LNCaP clone FGC (cell line): ENCODE measurements around the gene ITGB3BP.
"Not testable (repeated sequence)": the region's sequence is repeated elsewhere in the genome, so short reads cannot be mapped to it uniquely, and the experiment has no call there.

ENCODE experiments used
- DNase-seq: peaks from one replicate; pipeline ENCODE4 v3.0.0-alpha.2; 2011; ENCODE audit warnings: low read depth
- H3K4me3 ChIP-seq: 2 replicates; pipeline ENCODE4 v1.5.1; 2011; ENCODE audit warnings: mild to moderate bottlenecking, low read depth, low read length, control low read depth
- TF ChIP-seq, protein P1 (sequence below): IDR thresholded peaks from 2 replicates; pipeline ENCODE4 v1.5.1; 2012; ENCODE audit warnings: mild to moderate bottlenecking; ENCODE audit not compliant: control insufficient read depth, insufficient read depth; ENCODE audit errors: extremely low read depth

ITGB3BP gene

DNA sequence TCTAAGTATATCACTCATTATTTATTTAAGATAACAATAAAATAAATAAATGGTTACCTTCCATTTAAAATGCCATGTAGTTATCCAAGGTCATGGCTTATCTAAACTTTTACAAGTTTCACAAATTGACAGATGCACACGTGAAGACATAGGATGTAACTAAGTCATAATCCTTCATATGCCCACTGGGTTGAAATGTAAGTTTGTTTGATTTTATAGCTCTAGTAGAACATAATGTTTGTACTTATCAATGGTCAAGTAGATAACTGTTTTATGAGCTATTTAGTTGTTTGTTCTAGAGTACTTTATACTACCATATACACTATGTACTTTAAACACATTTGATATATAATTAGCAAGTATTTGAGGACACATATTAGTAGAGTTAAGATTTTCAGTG lies 43.0 kb downstream of the ITGB3BP start:
- no peak overlapping the region for H3K4me3 ChIP-seq
- TF ChIP-seq, protein P1, sequence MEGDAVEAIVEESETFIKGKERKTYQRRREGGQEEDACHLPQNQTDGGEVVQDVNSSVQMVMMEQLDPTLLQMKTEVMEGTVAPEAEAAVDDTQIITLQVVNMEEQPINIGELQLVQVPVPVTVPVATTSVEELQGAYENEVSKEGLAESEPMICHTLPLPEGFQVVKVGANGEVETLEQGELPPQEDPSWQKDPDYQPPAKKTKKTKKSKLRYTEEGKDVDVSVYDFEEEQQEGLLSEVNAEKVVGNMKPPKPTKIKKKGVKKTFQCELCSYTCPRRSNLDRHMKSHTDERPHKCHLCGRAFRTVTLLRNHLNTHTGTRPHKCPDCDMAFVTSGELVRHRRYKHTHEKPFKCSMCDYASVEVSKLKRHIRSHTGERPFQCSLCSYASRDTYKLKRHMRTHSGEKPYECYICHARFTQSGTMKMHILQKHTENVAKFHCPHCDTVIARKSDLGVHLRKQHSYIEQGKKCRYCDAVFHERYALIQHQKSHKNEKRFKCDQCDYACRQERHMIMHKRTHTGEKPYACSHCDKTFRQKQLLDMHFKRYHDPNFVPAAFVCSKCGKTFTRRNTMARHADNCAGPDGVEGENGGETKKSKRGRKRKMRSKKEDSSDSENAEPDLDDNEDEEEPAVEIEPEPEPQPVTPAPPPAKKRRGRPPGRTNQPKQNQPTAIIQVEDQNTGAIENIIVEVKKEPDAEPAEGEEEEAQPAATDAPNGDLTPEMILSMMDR = no peak

DNA sequence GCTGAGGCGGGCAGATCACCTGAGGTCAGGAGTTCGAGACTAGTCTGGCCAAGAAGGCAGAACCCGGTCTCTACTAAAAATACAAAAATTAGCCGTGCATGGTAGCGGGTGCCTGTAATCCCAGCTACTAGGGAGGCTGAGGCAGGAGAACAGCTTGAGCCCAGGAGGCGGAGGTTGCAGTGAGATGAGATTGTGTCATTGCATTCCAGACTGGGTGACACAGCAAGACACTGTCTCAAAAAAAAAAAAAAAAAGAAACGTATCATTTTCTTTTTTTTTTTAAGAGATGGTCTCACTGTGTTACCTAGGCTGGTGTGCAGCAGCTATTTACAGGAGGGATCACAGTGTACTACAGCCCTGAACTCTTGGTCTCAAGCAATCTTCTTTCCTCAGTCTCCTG lies 47.3 kb downstream of the ITGB3BP start:
- TF ChIP-seq, protein P1 = no peak
- H3K4me3 ChIP-seq = no peak overlapping the region
- no peak for DNase-seq

More for the DNA sequence above, 43.0 kb downstream of the ITGB3BP start:
- peak; percentile 86 for DNase-seq

DNA sequence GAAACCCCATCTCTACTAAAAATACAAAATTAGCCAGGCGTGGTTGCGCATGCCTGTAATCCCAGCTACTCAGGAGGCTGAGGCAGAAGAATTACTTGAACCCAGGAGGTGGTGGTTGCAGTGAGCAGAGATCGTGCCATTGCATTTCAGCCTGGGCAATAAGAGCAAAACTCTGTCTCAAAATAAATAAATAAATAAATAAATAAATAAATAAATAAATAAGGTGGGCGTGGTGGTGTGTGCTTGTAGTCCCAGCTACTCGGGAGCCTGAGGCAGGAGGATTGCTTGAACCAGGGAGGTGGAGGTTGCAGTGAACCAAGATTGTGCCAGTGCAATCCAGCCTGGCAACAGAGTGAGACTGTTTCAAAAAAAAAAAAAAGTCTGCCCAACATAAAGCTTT lies 54.3 kb downstream of the ITGB3BP start:
- H3K4me3 ChIP-seq, DNase-seq: not testable (repeated sequence)

DNA sequence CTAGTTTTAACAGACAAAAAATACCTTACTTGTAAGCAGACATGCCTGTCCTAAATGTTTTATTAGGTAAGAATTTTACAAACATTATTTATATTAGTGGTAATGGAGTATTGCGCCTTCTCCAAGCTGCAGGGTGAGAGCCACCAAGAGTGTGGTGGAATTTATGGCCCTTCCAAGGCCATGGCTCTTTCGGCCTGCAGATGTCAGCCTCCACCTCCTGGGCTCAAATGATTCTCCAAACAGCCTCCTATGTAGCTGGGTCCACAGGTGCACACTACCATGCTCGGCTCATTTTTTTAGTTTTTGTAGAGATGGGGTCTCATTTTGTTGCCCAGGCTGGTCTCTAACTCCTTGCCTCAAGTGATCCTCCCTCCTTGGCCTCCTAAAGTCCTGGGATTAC lies 56.3 kb downstream of the ITGB3BP start:
- H3K4me3 ChIP-seq = no peak overlapping the region
- DNase-seq = no peak
- TF ChIP-seq, protein P1 = peak; percentile 10; the same call in 1 of the 2 replicates

DNA sequence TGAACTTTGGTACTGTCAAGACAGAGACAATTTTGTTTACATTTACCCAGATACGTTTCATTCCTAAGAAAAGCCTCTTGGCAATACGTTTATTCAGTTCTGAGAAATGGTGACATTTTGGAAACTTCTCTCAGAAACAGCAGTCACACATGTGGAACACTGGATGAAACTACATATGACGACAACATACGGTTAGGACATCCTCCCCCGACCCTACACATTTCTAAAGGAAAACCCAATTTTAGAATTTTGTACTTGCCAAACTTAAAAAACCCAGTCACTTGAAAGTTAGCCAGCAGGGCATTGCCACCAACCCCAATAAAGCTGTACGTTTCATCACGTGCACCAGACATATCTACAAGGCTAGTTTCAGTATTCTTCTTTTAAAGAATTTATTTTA lies 56.8 kb downstream of the ITGB3BP start:
- TF ChIP-seq, protein P1 = no peak
- DNase-seq = no peak
- no peak overlapping the region for H3K4me3 ChIP-seq

DNA sequence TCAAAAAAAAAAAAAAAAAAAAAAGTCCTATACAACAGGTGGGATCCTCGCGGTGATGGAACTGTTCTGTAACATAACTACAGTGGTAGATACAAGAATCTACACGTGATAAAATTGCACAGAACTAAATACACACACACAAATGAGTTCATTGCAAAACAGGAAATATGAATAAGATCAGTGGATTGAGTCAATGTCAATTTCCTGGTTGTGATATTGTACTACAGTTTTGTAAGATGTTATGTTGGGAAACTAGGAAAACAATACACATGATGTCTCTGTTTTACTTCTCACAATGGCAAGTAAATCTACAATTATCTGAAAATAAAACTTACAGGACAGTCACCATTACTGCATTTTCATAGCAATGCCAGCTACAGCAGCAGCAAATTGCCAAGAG lies 59.8 kb downstream of the ITGB3BP start:
- DNase-seq = no peak
- TF ChIP-seq, protein P1 = no peak
- no peak overlapping the region for H3K4me3 ChIP-seq

DNA sequence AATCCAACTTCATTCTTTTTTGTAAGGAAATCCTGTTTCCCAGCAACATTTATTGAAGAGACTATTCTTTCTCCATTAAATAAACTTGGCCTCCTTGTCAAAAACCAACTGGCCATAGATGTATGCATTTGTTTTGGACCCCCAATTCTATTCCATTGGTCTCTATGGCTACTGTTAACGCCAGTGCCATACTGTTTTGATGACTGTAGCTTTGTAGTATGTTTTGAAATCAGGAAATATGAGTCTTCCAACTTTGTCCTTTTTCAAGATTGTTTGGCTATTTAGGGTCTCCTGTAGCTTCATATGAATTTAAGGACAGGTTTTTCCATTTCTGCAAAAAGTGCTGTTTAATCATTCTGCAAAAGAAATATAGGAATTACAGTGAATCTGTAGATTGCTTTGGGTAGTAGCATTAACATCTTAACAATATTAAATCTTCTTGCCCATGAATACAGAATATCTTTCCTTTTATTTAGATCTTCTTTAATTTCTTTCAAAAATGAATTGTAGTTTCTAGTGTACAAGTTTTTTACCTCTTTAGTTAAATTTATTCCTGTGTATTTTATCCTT lies 61.3 kb downstream of the ITGB3BP start:
- DNase-seq = no peak
- TF ChIP-seq, protein P1 = no peak
- no peak overlapping the region for H3K4me3 ChIP-seq
